ENCODE measurements around the gene MTX3. TPM values are rescaled to one million over a fixed set of nuclear protein-coding genes. Genes with fewer than 3 reads are reported as not detected.
A peak's percentile ranks its signal among the peaks of the same experiment; 100 is the strongest.

The MTX3 gene
- total and polyA plus RNA-seq, 10 of the 15 experiments (the other 5 are each of a cell fraction or from before 2014, with no cell fraction given): 1.8 to 18.9 (median 9.3) TPM

GRCh38 chr5:80031109-80031508 is 40.0 kb upstream of the MTX3 start:
- SMC1A ChIA-PET (ENCODE audit: uncharacterized antibody, unreplicated experiment): no interaction called here
- Histone ChIP-seq H3K79me2 (ENCODE audit: control insufficient read depth, insufficient read depth, low read length) (no peaks in the 10 kb centered on the region), H3K4me3 (no peak overlapping the region), H3K4me2 (ENCODE audit: control insufficient read depth, insufficient read depth) (no peak overlapping the region), H2AFZ (ENCODE audit: control insufficient read depth, low read depth, low read length) (no peak overlapping the region), H3K36me3 (ENCODE audit: control insufficient read depth in 2 of 2, insufficient read depth in 2 of 2, low read length in 1 of 2) (no peaks in the 10 kb centered on the region), H3K9me3 (replicated peaks; ENCODE audit: control insufficient read depth, insufficient read depth, low read length) (no peaks in the 10 kb centered on the region), H4K20me1 (ENCODE audit: control insufficient read depth, insufficient read depth) (no peaks in the 10 kb centered on the region), H3K27me3 (replicated peaks in 1 of 2; ENCODE audit: control insufficient read depth in 2 of 2, insufficient read depth in 2 of 2, low read length in 1 of 2) (peaks cover 5 to 8% of the 10 kb centered on the region in 2 experiments), H3K27ac (ENCODE audit: control insufficient read depth, insufficient read depth) (no peak overlapping the region), H3K9ac (ENCODE audit: control insufficient read depth, insufficient read depth, low read length) (no peak overlapping the region), H3K4me1 (ENCODE audit: control insufficient read depth, insufficient read depth, low read length) (no peaks in the 10 kb centered on the region)
- POLR2A ChIA-PET: no interaction called here
- WGBS (ENCODE audit: insufficient coverage, insufficient replicate concordance, low lambda C conversion rate, missing lambda C conversion rate): 0% methylated on average over 1 of the region's 1 CpG
- intact Hi-C loops (cut with micrococcal nuclease; ENCODE audit: unreplicated experiment): no loop called here
- BruUV-seq (replicated peaks): no TSS peak
- ATAC-seq (no peak), DNase-seq (ENCODE audit: low read depth, low spot score) (no peak), FAIRE-seq (peak; percentile 61)
- in situ Hi-C loops (cut with MboI): no loop called here
- RAD21 ChIA-PET (ENCODE audit: unreplicated experiment): no interaction called here
- CTCF ChIA-PET: interaction anchor here (1.4 to 1.9 kb wide), 2 partner anchors 8 to 52 kb away, joined by 3 to 5 read pairs; no protein-coding TSS in a partner anchor
- TF ChIP-seq ZBTB11 (CRISPR knock-in tag; IDR thresholded peaks at IDR 0.05) (no peak), TARDBP (IDR thresholded peaks at IDR 0.05; ENCODE audit: borderline replicate concordance) (no peak), TCF7 (IDR thresholded peaks at IDR 0.05; ENCODE audit: borderline replicate concordance) (no peak), POLR2A (IDR thresholded peaks at IDR 0.05; ENCODE audit: low read depth, low read length) (no peak), CREM (IDR thresholded peaks at IDR 0.05; ENCODE audit: low read depth) (no peak)

GRCh38 chr5:80026841-80027240 is 35.8 kb upstream of the MTX3 start:
- TF ChIP-seq PRDM15 (CRISPR knock-in tag; IDR thresholded peaks at IDR 0.05) (no peak), ATF7 (IDR thresholded peaks at IDR 0.05; ENCODE audit: low read depth) (no peak), IRF4 (IDR thresholded peaks at IDR 0.05; ENCODE audit: low read depth, low read length) (no peak)
- POLR2A ChIA-PET: no interaction called here
- in situ Hi-C loops (cut with MboI): no loop called here

More at GRCh38 chr5:80026841-80027240, 35.8 kb upstream of the MTX3 start:
- no peak overlapping the region for H2AFZ ChIP-seq (ENCODE audit: control insufficient read depth, low read depth, low read length)
- DNase-seq (ENCODE audit: low read depth, low spot score) (no peak), FAIRE-seq (no peak), ATAC-seq (no peak)
- no peaks in the 10 kb centered on the region for H3K9me3 ChIP-seq (replicated peaks; ENCODE audit: control insufficient read depth, insufficient read depth, low read length)
- CTCF ChIA-PET: no interaction called here
- RAD21 ChIA-PET (ENCODE audit: unreplicated experiment): no interaction called here
- intact Hi-C loops (cut with micrococcal nuclease; ENCODE audit: unreplicated experiment): no loop called here
- peaks cover 1 to 3% of the 10 kb centered on the region in 2 experiments; a peak in 2 of 4 replicates for H3K27me3 ChIP-seq (replicated peaks in 1 of 2; ENCODE audit: control insufficient read depth in 2 of 2, insufficient read depth in 2 of 2, low read length in 1 of 2)
- H3K36me3 ChIP-seq (ENCODE audit: control insufficient read depth in 2 of 2, insufficient read depth in 2 of 2, low read length in 1 of 2): no peaks in the 10 kb centered on the region
- H3K4me2 ChIP-seq (ENCODE audit: control insufficient read depth, insufficient read depth): no peak overlapping the region
- H3K4me1 ChIP-seq (ENCODE audit: control insufficient read depth, insufficient read depth, low read length): no peaks in the 10 kb centered on the region
- H3K27ac ChIP-seq (ENCODE audit: control insufficient read depth, insufficient read depth): no peak overlapping the region
- no peak overlapping the region for H3K9ac ChIP-seq (ENCODE audit: control insufficient read depth, insufficient read depth, low read length)
- H3K79me2 ChIP-seq (ENCODE audit: control insufficient read depth, insufficient read depth, low read length): no peaks in the 10 kb centered on the region
- SMC1A ChIA-PET (ENCODE audit: uncharacterized antibody, unreplicated experiment): no interaction called here
- H3K4me3 ChIP-seq: no peak overlapping the region
- no peaks in the 10 kb centered on the region for H4K20me1 ChIP-seq (ENCODE audit: control insufficient read depth, insufficient read depth)
- BruUV-seq (replicated peaks): no TSS peak

Data from GM12878 (cell line).